NCI-H2196 (cell line): ENCODE measurements around the gene FRMD4A.

Experiments
- DNase-seq: peaks from one replicate; lab custom pipeline; 2025; ENCODE audit not compliant: unreplicated experiment; lab: John Stamatoyannopoulos, UW

Gene FRMD4A

DNA sequence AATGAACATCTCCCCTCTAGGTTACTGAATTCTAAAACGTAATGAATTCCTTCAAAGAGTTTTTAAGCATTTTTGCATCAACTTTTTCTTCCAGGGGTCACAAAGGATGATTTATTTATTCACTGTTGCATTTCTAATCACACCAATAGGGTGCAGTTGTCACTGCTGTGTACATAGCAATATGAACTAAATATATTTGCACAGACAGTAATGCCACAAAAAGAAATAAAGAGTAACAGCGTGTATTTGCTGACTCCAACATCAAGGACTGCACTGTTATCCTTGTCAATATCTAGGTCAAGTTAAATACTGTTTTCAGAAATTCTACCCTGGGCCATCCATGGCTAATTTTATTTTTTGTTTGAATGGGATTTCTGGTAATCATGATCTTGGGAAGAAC lies 138.0 kb downstream of the FRMD4A start:
- DNase-seq, result no peak

DNA sequence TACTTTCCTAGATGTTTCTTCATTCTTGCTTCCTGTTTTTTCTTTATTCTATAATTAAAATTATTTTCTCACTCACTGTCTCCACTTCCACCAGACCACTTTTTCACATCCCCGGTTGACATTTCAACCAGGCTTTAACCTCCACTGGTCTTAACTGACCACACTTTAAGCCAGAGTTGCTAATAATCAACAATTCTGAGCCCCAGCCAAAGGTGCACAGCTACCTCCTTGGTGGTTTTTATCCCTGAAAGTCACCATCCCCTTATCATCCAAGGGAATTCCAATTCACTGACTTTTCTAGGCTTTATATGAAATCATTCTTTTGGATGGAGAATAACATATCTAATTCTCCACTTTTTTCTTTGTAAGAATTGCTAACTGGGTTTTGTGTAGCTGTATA lies 138.9 kb downstream of the FRMD4A start:
- DNase-seq, result no peak

DNA sequence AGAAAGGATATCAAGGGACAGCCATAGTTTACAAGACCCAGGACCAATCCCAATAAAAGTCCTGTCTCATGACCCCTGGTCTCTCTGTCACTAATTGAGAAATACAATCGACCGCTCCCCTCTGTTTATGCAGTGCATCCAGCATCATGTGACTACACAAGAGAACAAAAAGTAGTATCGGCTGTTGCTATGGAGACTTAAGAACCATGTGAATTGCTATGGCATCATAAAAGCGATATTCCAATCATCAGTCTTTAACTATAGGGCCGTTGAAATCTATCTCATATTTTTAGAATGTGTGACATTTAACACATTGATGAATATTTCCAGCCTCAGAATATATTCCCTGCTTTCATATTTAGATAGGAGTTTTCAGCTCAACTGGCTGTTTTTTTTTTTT lies 139.3 kb downstream of the FRMD4A start:
- DNase-seq, result no peak

DNA sequence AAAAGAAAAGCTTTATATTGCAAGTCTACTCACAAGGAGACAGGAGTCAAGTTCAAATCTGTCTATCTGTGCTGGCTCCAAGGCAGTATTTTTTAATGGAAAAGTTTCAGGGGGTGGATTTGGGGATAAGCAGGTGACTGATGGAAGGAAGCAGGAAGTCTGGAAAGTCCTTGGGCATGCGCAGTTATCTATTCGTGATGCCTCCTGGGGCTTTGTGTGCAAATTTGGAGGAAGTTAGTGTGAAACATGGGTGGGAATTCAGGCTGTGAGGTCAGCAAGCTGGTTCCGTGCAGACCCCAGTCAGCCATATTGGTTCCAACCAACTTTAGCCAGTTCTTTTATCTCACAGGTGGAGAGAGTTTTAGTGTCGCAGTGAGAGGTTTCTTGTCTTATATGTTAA lies 140.0 kb downstream of the FRMD4A start:
- no peak for DNase-seq

- no peak for DNase-seq
Observed at GRCh38 chr10:14186245-14186644, 144.5 kb downstream of the FRMD4A start.

DNA sequence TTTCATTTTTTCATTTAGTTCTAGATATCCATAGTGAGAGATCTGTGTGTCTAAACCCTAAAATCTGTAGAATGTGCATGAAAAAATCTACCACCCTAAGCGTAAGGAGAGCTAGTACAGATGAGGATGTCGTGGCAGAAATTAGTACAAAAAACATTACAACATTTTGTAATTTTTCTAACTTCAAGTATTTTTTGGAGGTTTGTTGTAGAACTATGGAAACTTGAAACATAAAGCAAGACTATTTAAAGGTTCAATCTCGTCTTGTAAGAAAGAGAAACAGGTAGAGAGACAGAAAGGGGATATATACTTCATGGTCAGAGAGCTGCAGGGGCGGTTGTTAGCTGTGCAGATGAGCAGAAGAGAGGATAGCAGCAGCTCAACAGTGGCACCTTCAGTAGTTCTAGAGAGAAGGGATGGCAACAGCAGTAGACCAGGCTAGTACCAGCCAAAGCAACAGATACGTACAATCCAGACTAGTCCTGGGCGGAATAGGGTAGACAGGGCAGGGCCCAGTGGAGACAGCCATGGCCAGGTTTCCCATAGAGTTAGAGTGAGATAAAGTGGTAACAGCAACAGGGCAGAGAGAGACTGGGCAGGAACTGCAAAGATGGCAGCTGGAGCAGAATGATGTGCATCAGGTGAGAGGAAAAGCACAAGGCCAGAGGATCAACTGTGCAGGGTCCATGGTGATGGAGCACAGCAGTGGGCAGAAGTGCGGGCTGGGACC lies 145.2 kb downstream of the FRMD4A start:
- DNase-seq, result no peak

DNA sequence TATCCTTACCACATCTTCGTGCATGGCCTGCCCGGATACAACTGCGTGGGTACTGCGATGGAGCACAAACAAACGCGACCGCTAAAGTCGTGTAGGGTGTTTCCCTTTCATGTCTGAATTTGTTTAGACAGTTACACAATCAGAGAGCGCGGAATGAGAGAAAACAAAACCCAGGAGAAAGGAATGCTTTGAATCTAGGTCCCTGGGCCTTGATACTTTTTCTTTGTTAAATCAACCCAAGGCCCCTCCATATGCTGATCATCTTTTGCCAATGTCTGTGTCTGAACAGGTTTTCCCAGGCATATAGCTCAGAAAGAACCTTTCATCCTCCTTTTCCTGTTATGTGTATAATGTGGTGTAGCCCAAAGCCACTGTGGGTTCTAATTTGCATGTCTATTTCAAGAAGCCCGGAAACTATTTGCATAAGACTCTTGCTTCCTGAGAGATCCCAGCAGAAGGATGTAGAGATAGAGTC lies 145.8 kb downstream of the FRMD4A start:
- no peak for DNase-seq

DNA sequence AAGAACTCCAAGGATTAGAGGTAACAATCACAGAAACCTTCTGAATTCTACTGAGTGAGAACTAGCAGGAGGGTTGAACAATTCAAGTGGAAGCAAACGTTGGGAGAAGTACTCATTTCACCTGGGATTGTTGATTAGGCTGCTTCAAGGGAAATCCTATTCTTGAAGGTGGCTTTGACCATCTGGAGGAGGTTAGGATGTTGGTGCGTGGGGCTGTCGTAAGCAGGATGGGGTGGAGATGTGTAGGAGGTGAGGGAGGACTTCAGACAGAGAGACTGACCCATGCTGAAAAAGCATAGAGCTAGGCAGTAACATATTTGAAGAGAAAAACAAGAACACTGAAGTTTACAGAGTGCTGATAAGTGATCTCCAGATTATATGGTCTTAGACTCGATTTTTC lies 147.9 kb downstream of the FRMD4A start:
- no peak for DNase-seq

GRCh38 chr10:14181567-14181936 lies 149.2 kb downstream of the FRMD4A start:
- DNase-seq, result no peak

DNA sequence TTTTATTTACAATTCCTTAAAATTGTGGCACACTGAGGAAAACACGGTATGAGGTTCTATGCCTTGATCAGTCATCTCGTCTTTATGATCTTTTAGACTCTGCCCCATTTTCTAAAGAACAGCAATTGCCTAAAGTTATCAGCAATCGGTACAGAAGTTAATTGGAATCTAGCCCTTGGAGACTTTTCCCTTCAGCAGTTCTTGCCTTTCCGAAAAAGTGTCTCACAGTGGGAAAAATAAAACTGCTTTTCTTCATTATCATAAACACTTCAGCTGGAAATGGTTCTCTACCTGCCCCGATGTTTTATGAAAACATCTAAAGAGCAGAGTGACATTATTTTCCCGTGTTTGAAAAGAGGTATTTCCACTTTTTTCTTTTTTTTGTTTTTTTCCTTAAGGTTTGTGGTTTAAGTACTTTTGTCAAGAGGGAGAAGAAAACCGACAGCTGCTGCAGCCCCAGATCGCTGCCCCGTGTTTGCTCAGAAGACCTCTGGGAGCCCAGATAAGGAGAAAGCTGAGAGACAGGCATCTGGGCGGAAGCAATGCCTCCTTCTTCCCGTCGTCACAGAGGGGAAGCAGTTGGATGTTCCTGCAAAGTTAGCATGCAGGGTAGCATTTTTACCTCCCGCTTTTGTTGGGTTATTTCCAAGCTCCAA lies 149.7 kb downstream of the FRMD4A start:
- no peak for DNase-seq

GRCh38 chr10:14179251-14179650 lies 151.5 kb downstream of the FRMD4A start:
- no peak for DNase-seq

DNA sequence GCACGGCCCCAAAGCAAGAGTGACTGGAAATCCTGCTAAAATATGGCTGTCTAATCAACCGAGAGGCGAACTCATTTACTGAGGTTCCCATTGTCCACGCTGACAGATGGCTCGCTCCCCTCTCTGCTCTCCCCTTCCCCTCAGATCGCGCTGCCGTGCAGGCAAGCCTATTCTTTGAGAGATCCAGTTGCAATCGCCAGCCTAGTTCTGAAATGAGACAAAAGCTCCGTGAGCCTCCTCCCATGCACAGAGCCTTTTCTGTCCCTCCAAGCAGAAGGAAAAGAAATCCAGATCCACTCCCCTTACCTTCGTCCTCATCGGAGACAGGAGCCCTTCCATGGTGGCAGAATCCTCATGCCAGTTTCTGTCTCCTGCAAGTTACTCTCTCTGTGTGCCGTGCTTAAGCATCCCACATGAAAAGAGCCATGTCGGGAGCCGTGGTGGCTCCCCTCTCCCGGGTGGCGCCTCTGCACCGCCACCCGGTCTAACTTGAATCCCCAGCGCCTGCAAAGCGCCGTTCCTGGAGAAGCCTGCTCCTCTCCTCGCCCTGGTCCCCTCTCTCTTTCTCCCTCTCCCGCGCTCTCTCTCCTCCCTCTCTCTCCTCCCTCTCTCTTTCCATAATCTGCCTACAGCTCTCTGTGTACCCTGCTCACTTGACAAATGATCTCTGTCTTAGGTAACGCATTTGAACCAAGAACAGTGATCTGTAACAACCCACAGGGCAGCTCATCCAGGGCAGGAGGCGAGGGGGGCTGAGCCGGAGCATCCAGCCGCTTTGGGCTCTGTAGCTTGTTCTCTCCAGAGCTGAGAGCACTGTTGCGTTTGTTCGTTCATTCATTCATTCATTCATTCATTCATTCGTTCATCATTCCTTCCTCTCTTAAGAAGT lies 156.8 kb downstream of the FRMD4A start:
- no peak for DNase-seq

GRCh38 chr10:14173391-14173705 lies 157.4 kb downstream of the FRMD4A start:
- no peak for DNase-seq

DNA sequence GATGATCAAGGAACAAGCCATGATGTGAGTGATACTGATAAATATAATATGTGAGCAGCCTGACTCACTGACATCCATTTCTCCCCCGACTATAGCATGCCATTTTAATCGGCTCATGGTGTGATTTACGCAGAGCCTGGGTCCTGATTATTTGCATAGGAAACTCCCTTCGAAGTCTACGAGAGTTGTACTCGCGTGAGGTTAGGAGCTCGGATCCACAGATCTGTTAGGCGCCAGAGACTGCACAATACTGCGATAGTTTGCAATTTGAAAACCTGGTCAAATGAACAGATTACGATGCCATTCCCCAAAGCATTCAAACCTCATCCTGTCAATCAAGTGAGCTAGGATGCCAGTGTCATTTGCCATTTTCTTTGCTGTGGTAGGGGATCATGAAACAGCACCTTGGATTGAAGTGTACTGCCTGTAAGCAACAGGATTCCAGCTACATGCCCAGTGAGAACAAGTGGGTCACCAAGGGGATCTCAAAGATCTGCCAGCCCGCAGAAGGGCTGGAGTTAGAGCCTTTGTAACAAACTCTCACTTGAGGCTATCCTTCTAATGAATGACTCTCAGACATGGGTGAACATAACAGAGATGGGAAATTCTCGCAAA lies 158.3 kb downstream of the FRMD4A start:
- DNase-seq, result no peak

DNA sequence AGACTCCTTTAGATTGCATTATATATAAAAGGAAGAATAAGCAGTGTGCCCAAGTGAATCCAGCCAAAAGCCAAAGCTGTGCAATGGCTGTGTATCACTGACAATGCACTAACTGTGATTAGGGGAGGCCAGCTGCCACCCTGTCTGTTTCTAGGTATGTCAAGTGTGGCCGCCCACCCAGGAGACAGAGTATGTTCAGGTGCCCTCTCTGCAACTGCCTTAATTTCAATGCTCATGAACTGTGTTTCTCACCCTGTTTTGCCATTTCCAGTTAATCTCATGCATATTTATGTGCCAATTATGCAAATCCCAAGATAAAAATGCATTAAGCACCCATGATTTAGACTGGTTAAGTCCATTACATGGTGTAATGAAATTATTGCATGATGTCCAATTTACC lies 159.4 kb downstream of the FRMD4A start:
- no peak for DNase-seq

DNA sequence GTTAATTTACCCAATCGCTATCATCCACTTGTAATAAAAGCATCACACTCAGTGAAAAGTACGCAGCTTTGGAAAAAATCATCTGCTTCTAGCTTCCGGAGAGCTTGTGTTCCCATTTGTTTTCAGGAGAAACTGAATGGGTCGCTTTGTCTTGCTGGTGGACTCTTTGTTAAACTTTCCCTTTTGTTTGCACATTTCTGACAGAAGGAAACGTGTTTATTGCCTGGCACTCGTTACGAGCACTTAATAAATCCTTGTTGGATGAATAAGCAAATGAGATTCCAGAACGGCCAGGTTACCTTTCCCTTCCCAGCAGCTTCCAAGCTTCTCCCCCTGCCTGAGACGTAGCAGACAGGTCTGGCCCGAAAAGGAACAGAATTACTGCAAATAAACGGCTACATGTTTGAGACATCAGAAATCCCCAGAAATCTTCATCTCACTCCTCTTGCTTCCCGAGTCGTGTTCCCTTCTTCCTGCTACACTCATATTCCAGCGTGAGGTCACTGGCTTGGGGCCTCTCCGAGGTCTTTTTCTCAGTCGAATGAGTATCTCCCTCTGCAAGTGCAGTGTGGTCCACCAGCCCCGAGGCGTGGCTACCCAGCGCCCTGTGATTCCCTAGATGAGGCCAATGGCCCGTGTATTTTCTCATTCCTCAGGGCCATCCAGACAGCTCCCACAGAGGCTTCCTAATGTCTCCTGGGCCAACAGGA lies 167.2 kb downstream of the FRMD4A start:
- no peak for DNase-seq

DNA sequence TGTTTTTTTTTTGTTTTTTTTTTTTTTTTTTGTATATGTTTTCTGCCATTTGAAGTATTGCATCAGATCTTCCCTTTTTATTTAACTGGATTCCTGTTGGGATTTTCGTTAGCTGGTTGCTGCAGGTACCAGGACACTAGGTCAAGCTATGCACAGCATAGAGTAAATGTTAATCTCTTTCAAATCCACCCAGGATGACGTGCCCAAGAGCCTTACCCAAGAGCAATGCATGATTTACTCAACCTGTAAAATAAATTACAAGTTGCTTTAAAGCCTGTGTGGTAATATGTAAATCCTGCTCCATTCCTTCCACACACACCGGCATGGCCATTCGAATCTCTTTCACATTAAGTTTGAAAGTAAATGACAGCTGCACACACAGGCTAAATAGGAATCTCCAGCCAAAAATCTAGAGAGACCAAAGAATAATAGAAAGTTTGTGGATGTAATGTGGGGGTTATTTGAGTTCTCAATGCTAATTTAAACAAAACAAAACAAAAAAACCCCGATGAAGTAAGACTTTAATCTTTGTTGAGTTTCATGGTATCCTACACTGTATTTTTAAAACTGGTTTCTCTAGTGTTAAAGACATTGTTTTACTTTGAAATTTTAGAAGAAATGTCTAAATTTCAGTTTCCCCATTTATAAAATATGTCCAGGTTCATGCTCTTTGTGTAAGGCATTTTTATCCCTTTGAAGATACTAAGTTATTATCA lies 167.9 kb downstream of the FRMD4A start:
- no peak for DNase-seq

DNA sequence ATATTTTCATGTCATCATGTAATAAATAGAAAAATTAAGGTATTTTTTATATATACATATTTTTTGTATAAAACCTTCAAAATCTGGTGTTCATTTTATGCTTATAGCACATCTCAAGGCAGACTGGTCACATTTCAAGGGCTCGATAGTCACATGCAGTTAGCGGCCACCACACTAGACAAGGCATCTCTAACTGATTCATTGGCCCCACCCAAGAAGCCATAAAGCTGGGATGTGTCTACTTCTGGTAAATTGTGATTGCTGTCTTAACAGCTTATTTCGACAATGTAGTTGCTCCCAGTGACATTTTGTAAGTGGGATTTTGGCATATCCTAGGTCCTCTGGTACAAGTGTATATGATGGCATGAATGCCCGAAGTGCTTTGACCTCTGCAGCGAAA lies 168.7 kb downstream of the FRMD4A start:
- DNase-seq, result no peak

DNA sequence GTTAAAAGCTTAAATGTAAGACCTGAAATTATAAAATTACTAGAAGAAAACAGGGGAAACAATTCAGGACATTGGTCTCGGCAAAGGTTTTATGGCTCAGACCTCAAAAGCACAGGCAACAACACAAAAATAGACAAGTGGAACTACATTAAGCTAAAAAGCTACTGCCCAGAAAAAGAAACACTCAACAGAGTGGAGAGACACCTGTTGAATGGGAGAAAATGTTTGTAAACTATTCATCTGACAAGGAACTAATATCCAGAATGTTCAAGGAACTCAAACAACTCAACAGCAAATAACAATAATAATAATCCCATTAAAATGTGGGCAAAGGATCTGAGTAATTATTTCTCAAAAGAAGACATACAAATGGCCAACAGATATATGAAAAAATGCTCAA lies 170.4 kb downstream of the FRMD4A start:
- no peak for DNase-seq

DNA sequence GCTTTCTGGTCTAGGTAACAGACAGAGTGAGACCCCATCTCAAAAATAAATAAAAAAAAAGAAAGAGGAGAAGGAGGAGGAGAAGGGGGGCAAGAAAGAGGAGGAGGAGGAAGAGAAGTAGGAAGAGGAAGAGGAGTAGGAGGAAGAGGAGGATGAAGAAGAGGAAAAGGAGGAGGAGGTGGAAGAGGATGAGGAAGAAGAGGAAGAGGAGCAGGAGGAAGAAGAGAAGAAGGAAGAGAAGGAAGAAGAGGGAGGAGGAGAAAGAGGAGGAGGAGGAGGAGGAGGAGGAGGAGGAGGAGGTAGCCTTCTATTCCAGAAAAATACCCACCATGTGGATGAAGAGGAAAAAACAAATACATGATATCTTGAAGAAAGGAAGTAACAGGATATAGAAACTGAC lies 172.1 kb downstream of the FRMD4A start:
- no peak for DNase-seq
